ENCODE measurements around the gene SPTBN4.
A peak's percentile ranks its signal among the peaks of the same experiment; 100 is the strongest.
"Not testable (repeated sequence)": the region's sequence is repeated elsewhere in the genome, so short reads cannot be mapped to it uniquely, and the experiment has no call there.

SPTBN4 gene

DNA sequence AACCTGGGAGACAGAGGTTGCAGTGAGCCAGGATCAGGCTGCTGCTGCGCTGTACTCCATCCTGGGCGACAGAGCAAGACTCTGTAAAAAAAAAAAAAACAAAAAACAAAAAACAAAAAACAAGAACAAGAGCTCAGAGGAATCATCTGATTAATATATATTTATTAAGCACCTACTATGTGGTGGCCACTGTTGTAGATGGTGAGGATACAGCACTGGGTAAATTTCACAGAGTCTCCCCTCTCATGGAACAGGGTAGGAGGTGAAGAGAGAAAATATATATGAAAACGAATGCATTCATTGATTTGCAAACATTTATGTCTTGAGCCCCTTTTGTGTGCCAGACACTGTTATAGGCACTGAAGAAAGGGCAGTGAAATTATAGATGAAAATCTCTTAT lies 35.1 kb upstream of the SPTBN4 start:
- H3K79me2 ChIP-seq (ENCODE audit: insufficient read depth, low read length) = no peaks in the 10 kb centered on the region
- TF ChIP-seq CTCF (IDR thresholded peaks at IDR 0.05; ENCODE audit: low read length) = no peak
- TF ChIP-seq EZH2 (IDR thresholded peaks at IDR 0.05; ENCODE audit: borderline replicate concordance, low read length) = no peak
- peaks cover 26% of the 10 kb centered on the region for H3K4me1 ChIP-seq (ENCODE audit: insufficient read depth, low read length, severe bottlenecking)
- no peaks in the 10 kb centered on the region for H3K9me3 ChIP-seq (ENCODE audit: low read length)
- no peak overlapping the region for H3K4me2 ChIP-seq (ENCODE audit: low read length)
- H3F3A ChIP-seq (ENCODE audit: insufficient read depth, low read length) = no peaks in the 10 kb centered on the region
- no peaks in the 10 kb centered on the region for H3K9me2 ChIP-seq (ENCODE audit: low read depth, low read length)
- H3K36me3 ChIP-seq (ENCODE audit: insufficient read depth, low read length) = no peaks in the 10 kb centered on the region
- no peaks in the 10 kb centered on the region for H3K27me3 ChIP-seq (ENCODE audit: insufficient read depth, low read length)
- H3K4me3 ChIP-seq (ENCODE audit: low read depth, low read length, poor library complexity, severe bottlenecking) = no peak overlapping the region
- no peak overlapping the region for H3K27ac ChIP-seq (ENCODE audit: low read depth, low read length, poor library complexity, severe bottlenecking)
- no peak overlapping the region for H2AFZ ChIP-seq (ENCODE audit: low read length)
- H3K9ac ChIP-seq (ENCODE audit: low read length) = no peak overlapping the region
- no peaks in the 10 kb centered on the region for H4K20me1 ChIP-seq (ENCODE audit: insufficient read depth, low read length)

- not testable (repeated sequence) for H3K9me3 ChIP-seq (ENCODE audit: low read length); H3K9me2 ChIP-seq (ENCODE audit: low read depth, low read length); H3K4me2 ChIP-seq (ENCODE audit: low read length); H3K79me2 ChIP-seq (ENCODE audit: insufficient read depth, low read length); H3K4me3 ChIP-seq (ENCODE audit: low read depth, low read length, poor library complexity, severe bottlenecking); H4K20me1 ChIP-seq (ENCODE audit: insufficient read depth, low read length); H3K36me3 ChIP-seq (ENCODE audit: insufficient read depth, low read length); H3K9ac ChIP-seq (ENCODE audit: low read length); H3K27me3 ChIP-seq (ENCODE audit: insufficient read depth, low read length); H2AFZ ChIP-seq (ENCODE audit: low read length); H3F3A ChIP-seq (ENCODE audit: insufficient read depth, low read length)
- H3K27ac ChIP-seq (ENCODE audit: low read depth, low read length, poor library complexity, severe bottlenecking) = peak overlapping the region; percentile 63
- H3K4me1 ChIP-seq (ENCODE audit: insufficient read depth, low read length, severe bottlenecking) = peaks cover 26% of the 10 kb centered on the region
Measured at GRCh38 chr19:40432760-40433159, 34.0 kb upstream of the SPTBN4 start.

- no peaks in the 10 kb centered on the region for H3K9me3 ChIP-seq (ENCODE audit: low read length)
Measured at GRCh38 chr19:40433391-40434216, 33.2 kb upstream of the SPTBN4 start.

More at GRCh38 chr19:40433391-40434216, 33.2 kb upstream of the SPTBN4 start:
- H3K9me2 ChIP-seq (ENCODE audit: low read depth, low read length) = no peaks in the 10 kb centered on the region
- H4K20me1 ChIP-seq (ENCODE audit: insufficient read depth, low read length) = no peaks in the 10 kb centered on the region
- H3K9ac ChIP-seq (ENCODE audit: low read length) = peak overlapping the region; percentile 52
- no peaks in the 10 kb centered on the region for H3K79me2 ChIP-seq (ENCODE audit: insufficient read depth, low read length)
- H3F3A ChIP-seq (ENCODE audit: insufficient read depth, low read length) = no peaks in the 10 kb centered on the region
- peak overlapping the region; percentile 86; the same call in 1 of the 2 replicates for H2AFZ ChIP-seq (ENCODE audit: low read length)
- H3K27ac ChIP-seq (ENCODE audit: low read depth, low read length, poor library complexity, severe bottlenecking) = peak overlapping the region; percentile 87
- peaks cover 26% of the 10 kb centered on the region for H3K4me1 ChIP-seq (ENCODE audit: insufficient read depth, low read length, severe bottlenecking)
- peak overlapping the region; percentile 63 for H3K4me2 ChIP-seq (ENCODE audit: low read length)
- H3K36me3 ChIP-seq (ENCODE audit: insufficient read depth, low read length) = no peaks in the 10 kb centered on the region
- no peaks in the 10 kb centered on the region for H3K27me3 ChIP-seq (ENCODE audit: insufficient read depth, low read length)
- peak overlapping the region; percentile 50 for H3K4me3 ChIP-seq (ENCODE audit: low read depth, low read length, poor library complexity, severe bottlenecking)
- no peak for TF ChIP-seq EZH2 (IDR thresholded peaks at IDR 0.05; ENCODE audit: borderline replicate concordance, low read length)
- no peak for TF ChIP-seq CTCF (IDR thresholded peaks at IDR 0.05; ENCODE audit: low read length)

All from OCI-LY1 (cell line).